Measurements from ENCODE around the gene COL23A1. TPM values are rescaled to one million over a fixed set of nuclear protein-coding genes. Genes with fewer than 3 reads are reported as not detected.

Gene COL23A1
- total RNA-seq, 4 donors from 2014 or later: 7.9 to 20.4 (median 12.0) TPM

DNA sequence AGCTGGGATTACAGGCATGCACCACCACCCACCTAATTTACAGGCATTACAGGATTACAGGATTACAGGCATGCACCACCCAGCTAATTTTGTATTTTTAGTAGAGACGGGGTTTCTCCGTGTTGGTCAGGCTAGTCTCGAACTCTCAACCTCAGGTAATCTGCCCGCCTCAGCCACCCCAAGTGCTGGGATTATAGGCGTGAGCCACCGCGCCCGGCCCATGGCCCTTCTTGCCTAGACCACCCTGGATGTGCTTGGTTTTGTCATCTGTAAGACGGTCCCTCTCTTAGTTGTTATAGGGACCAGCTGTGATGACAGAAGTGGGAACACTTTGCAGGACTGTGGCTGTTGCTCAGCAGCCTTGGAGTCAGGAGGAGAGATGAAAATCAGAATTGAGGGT is 354.1 kb downstream of the COL23A1 start:
- 89 to 92% methylated on average over 8 to 9 of the region's 9 CpGs for WGBS, 2 donors
- H3K4me1 ChIP-seq: peaks cover 0 to 69% (median 29%) of the 10 kb centered on the region in 4 donors
- TF ChIP-seq EP300 (IDR thresholded peaks at IDR 0.05) (no peak), POLR2A (IDR thresholded peaks at IDR 0.05) (no peak)
- TF ChIP-seq, protein P1, sequence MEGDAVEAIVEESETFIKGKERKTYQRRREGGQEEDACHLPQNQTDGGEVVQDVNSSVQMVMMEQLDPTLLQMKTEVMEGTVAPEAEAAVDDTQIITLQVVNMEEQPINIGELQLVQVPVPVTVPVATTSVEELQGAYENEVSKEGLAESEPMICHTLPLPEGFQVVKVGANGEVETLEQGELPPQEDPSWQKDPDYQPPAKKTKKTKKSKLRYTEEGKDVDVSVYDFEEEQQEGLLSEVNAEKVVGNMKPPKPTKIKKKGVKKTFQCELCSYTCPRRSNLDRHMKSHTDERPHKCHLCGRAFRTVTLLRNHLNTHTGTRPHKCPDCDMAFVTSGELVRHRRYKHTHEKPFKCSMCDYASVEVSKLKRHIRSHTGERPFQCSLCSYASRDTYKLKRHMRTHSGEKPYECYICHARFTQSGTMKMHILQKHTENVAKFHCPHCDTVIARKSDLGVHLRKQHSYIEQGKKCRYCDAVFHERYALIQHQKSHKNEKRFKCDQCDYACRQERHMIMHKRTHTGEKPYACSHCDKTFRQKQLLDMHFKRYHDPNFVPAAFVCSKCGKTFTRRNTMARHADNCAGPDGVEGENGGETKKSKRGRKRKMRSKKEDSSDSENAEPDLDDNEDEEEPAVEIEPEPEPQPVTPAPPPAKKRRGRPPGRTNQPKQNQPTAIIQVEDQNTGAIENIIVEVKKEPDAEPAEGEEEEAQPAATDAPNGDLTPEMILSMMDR (IDR thresholded peaks at IDR 0.05): no peak

DNA sequence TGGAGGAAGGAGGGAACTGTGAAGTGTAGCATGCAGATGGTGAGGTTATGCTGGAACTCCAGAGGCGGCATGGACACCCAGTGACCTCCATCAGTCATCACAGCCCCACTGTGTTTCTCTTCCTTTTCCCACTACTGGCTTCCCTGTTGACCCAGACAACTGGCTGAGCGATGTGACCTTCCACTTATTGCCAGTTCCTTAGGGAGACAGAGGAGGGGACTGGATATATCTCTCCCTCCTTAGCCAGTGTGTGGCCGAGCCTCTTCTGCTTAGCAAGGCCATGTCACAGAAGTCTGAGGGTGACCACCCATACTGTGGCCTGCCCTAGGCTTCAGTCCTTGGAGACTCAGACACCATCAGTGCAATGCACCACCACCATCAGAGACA is 354.6 kb downstream of the COL23A1 start:
- Histone ChIP-seq H3K27ac (no peak overlapping the region), H3K4me3 (no peak overlapping the region), H3K9me3 (no peaks in the 10 kb centered on the region), H3K27me3 (no peaks in the 10 kb centered on the region), H3K4me1 (peaks cover 0 to 71% (median 34%) of the 10 kb centered on the region in 4 donors), H3K36me3 (peaks cover 0 to 9% (median 0%) of the 10 kb centered on the region in 3 donors)
- WGBS, 2 donors: 68 to 79% methylated on average over 3 of the region's 3 CpGs
- TF ChIP-seq, protein P1 (IDR thresholded peaks at IDR 0.05): no peak
- TF ChIP-seq EP300 (IDR thresholded peaks at IDR 0.05): no peak
- no peak for TF ChIP-seq POLR2A (IDR thresholded peaks at IDR 0.05)
- DNase-seq (ENCODE audit: low spot score in 2 of 2): no peak

More for the DNA sequence above, 354.1 kb downstream of the COL23A1 start:
- DNase-seq (ENCODE audit: low spot score in 2 of 2): no peak
- Histone ChIP-seq H3K4me3 (no peak overlapping the region), H3K27me3 (no peaks in the 10 kb centered on the region), H3K36me3 (peaks cover 0 to 3% (median 0%) of the 10 kb centered on the region in 3 donors), H3K9me3 (no peaks in the 10 kb centered on the region), H3K27ac (peak overlapping the region in 1 of 4 donors; percentile 20)

- WGBS, 2 donors: 24 to 30% methylated on average over 12 of the region's 12 CpGs
- H3K4me1 ChIP-seq: peaks cover 0 to 73% (median 39%) of the 10 kb centered on the region in 4 donors
- no peaks in the 10 kb centered on the region for H3K9me3 ChIP-seq
- DNase-seq (ENCODE audit: low spot score in 2 of 2): peak; percentile 64 to 84
- no peaks in the 10 kb centered on the region for H3K27me3 ChIP-seq
- TF ChIP-seq POLR2A (IDR thresholded peaks at IDR 0.05): no peak
- TF ChIP-seq EP300 (IDR thresholded peaks at IDR 0.05): no peak
- TF ChIP-seq, protein P1 (IDR thresholded peaks at IDR 0.05): peak; percentile 45 to 67 (median 55)
- peaks cover 0 to 15% (median 0%) of the 10 kb centered on the region in 3 donors for H3K36me3 ChIP-seq
- H3K4me3 ChIP-seq: no peak overlapping the region
- peak overlapping the region in 1 of 4 donors; percentile 53 for H3K27ac ChIP-seq
Observed at GRCh38 chr5:178234750-178235587, 355.2 kb downstream of the COL23A1 start.

- WGBS, 2 donors: 80 to 88% methylated on average over 7 of the region's 7 CpGs
- H3K4me1 ChIP-seq: peaks cover 0 to 77% (median 43%) of the 10 kb centered on the region in 4 donors
- peaks cover 0 to 22% (median 0%) of the 10 kb centered on the region in 3 donors for H3K36me3 ChIP-seq
- H3K27ac ChIP-seq: no peak overlapping the region
- DNase-seq (ENCODE audit: low spot score in 2 of 2): no peak
- no peak overlapping the region for H3K4me3 ChIP-seq
- H3K9me3 ChIP-seq: no peaks in the 10 kb centered on the region
- H3K27me3 ChIP-seq: no peaks in the 10 kb centered on the region
- TF ChIP-seq, protein P1 (IDR thresholded peaks at IDR 0.05): no peak
Observed at GRCh38 chr5:178234121-178234749, 356.0 kb downstream of the COL23A1 start.

All from tibial nerve (tissue), 4 donors.